Measurements from ENCODE around the gene HSPA12B.

GRCh38 chr20:3749087-3749688 is 16.7 kb downstream of the HSPA12B start:
- TF ChIP-seq SIN3A (IDR thresholded peaks at IDR 0.05; ENCODE audit: borderline replicate concordance, insufficient read depth, low read depth, low read length) (no peak), REST (IDR thresholded peaks at IDR 0.05; ENCODE audit: insufficient read depth in 1 of 2, low read depth in 2 of 2, low read length in 1 of 2) (no peak), CTCF (IDR thresholded peaks at IDR 0.05) (no peak), POLR2AphosphoS5 (IDR thresholded peaks at IDR 0.05; ENCODE audit: low read depth, low read length) (no peak)
